GM23338 (cell line): ENCODE measurements around the gene ETFB. TPM values are rescaled to one million over a fixed set of nuclear protein-coding genes. Genes with fewer than 3 reads are reported as not detected.

Experiments
- ATAC-seq: fragments of 200-7000 bp; cut with Tn5 transposase; 3 replicates; pipeline ENCODE4 v1.9.1; 2020
- DNase-seq: peaks from one replicate; pipeline ENCODE4 v3.0.0-alpha.2; 2015; ENCODE audit warnings: low spot score
- H2AFZ ChIP-seq: fragments of 200-600 bp; sonication (generic); 2 replicates; pipeline ENCODE4 v1.8.0; 2016; ENCODE audit warnings: antibody characterized with exemption, mild to moderate bottlenecking, moderate library complexity
- H3F3A ChIP-seq: fragments of 200-600 bp; sonication (generic); replicated peaks from 2 replicates; pipeline ENCODE4 v1.8.0; 2017; ENCODE audit warnings: antibody characterized with exemption, mixed run types, low read depth
- H3K27ac ChIP-seq: fragments of 200-600 bp; sonication (generic); 2 replicates; pipeline ENCODE4 v1.6.1; 2016; ENCODE audit warnings: low read depth
- H3K27me3 ChIP-seq: fragments of 200-600 bp; sonication (generic); 2 replicates; pipeline ENCODE4 v1.8.0; 2016; ENCODE audit warnings: mild to moderate bottlenecking, mixed run types, moderate library complexity; ENCODE audit not compliant: insufficient read depth
- H3K36me3 ChIP-seq: fragments of 200-600 bp; sonication (generic); 2 replicates; pipeline ENCODE4 v1.8.0; 2016; ENCODE audit warnings: mild to moderate bottlenecking; ENCODE audit not compliant: insufficient read depth
- H3K4me1 ChIP-seq: fragments of 200-600 bp; sonication (generic); 2 replicates; pipeline ENCODE4 v1.8.0; 2016; ENCODE audit warnings: mild to moderate bottlenecking, moderate library complexity; ENCODE audit not compliant: insufficient read depth
- H3K4me2 ChIP-seq: fragments of 200-600 bp; sonication (generic); 2 replicates; pipeline ENCODE4 v1.7.1; 2017; ENCODE audit warnings: mixed run types
- H3K4me3 ChIP-seq: fragments of 200-600 bp; sonication (generic); 2 replicates; pipeline ENCODE4 v1.6.1; 2016; ENCODE audit warnings: mixed run types
- H3K79me2 ChIP-seq: fragments of 200-600 bp; sonication (generic); replicated peaks from 2 replicates; pipeline ENCODE4 v1.8.0; 2017; ENCODE audit warnings: mild to moderate bottlenecking; ENCODE audit not compliant: insufficient read depth
- H3K9me2 ChIP-seq: fragments of 200-600 bp; sonication (generic); 2 replicates; pipeline ENCODE4 v1.8.0; 2017; ENCODE audit not compliant: insufficient read depth
- H4K20me1 ChIP-seq: fragments of 200-600 bp; sonication (generic); replicated peaks from 2 replicates; pipeline ENCODE4 v1.8.0; 2017; ENCODE audit warnings: mild to moderate bottlenecking; ENCODE audit not compliant: insufficient read depth
- H3K27ac Mint-ChIP-seq: 2 replicates; pipeline ENCODE4 v1.8.0; 2020; ENCODE audit warnings: inconsistent platforms, mild to moderate bottlenecking, moderate library complexity, mixed read lengths
- H3K27me3 Mint-ChIP-seq: 3 replicates; pipeline ENCODE4 v1.8.0; 2022; ENCODE audit warnings: low read depth, mild to moderate bottlenecking, moderate library complexity, mixed read lengths, inconsistent platforms; ENCODE audit not compliant: insufficient read depth, poor library complexity
- H3K36me3 Mint-ChIP-seq: 3 replicates; pipeline ENCODE4 v1.8.0; 2021; ENCODE audit warnings: low read depth, mild to moderate bottlenecking, inconsistent platforms, moderate library complexity, mixed read lengths
- H3K4me1 Mint-ChIP-seq: 3 replicates; pipeline ENCODE4 v1.8.0; 2020; ENCODE audit warnings: mild to moderate bottlenecking, inconsistent platforms, mixed read lengths
- H3K4me3 Mint-ChIP-seq: 3 replicates; pipeline ENCODE4 v1.8.0; 2021; ENCODE audit warnings: moderate library complexity, mild to moderate bottlenecking, inconsistent platforms, mixed read lengths
- H3K9me3 Mint-ChIP-seq: 3 replicates; pipeline ENCODE4 v1.8.0; 2020; ENCODE audit warnings: moderate library complexity, mild to moderate bottlenecking, inconsistent platforms, mixed read lengths
- CREB1 ChIP-seq: fragments of 250-450 bp; sonication (Bioruptor Pico); IDR thresholded peaks from 2 replicates; pipeline ENCODE4 v1.5.0; 2020; ENCODE audit warnings: low read depth, mild to moderate bottlenecking, moderate library complexity
- EZH2 ChIP-seq: fragments of 200-600 bp; sonication (generic); IDR thresholded peaks from one replicate; pipeline ENCODE4 v1.8.0; 2017; ENCODE audit warnings: antibody characterized with exemption, mild to moderate bottlenecking, low read depth; ENCODE audit not compliant: unreplicated experiment
- EZH2phosphoT487 ChIP-seq: fragments of 200-600 bp; sonication (generic); IDR thresholded peaks from one replicate; pipeline ENCODE4 v1.8.1; 2018; ENCODE audit warnings: antibody characterized with exemption; ENCODE audit not compliant: unreplicated experiment
- NANOG ChIP-seq: IDR thresholded peaks from 2 replicates; pipeline ENCODE4 v1.6.1; 2016; ENCODE audit warnings: antibody characterized with exemption, borderline replicate concordance
- POLR2AphosphoS5 ChIP-seq: IDR thresholded peaks from 2 replicates; pipeline ENCODE4 v1.6.1; 2016; ENCODE audit warnings: antibody characterized with exemption, low read depth
- STAT1 ChIP-seq: IDR thresholded peaks from one replicate; pipeline ENCODE4 v1.6.1; 2016; ENCODE audit warnings: antibody characterized with exemption; ENCODE audit not compliant: unreplicated experiment
- ZNF114 ChIP-seq: fragments of 250-450 bp; sonication (Bioruptor Pico); IDR thresholded peaks from 2 replicates; pipeline ENCODE4 v1.5.0; 2020; ENCODE audit warnings: mild to moderate bottlenecking, moderate library complexity
- ZNF331 ChIP-seq: fragments of 250-450 bp; sonication (Bioruptor Pico); IDR thresholded peaks from 2 replicates; pipeline ENCODE4 v1.5.0; 2020; ENCODE audit warnings: low read depth, mild to moderate bottlenecking, moderate library complexity
- polyA plus RNA-seq: library from polyadenylated mRNA; unstranded; fragments of >200 nt; fragmentation: Nextera tagmentation; extraction: Ambion mirVana; gene quantifications from 2 replicates; pipeline ENCODE4 v1.2.1, GENCODE V29; 2016
- total RNA-seq: library from RNA; depleted of rRNA; stranded (reverse); fragments of >200 nt; shearing (Covaris generic); gene quantifications from 2 replicates; pipeline ENCODE4 v1.2.3, GENCODE V29; 2014
- TF ChIP-seq, protein P1 (sequence below): IDR thresholded peaks from one replicate; pipeline ENCODE4 v1.6.1; 2018; ENCODE audit warnings: antibody characterized with exemption; ENCODE audit not compliant: unreplicated experiment

ETFB gene
- total and polyA plus RNA-seq, 2 experiments from 2014 or later = 37.3 to 63.4 TPM

DNA sequence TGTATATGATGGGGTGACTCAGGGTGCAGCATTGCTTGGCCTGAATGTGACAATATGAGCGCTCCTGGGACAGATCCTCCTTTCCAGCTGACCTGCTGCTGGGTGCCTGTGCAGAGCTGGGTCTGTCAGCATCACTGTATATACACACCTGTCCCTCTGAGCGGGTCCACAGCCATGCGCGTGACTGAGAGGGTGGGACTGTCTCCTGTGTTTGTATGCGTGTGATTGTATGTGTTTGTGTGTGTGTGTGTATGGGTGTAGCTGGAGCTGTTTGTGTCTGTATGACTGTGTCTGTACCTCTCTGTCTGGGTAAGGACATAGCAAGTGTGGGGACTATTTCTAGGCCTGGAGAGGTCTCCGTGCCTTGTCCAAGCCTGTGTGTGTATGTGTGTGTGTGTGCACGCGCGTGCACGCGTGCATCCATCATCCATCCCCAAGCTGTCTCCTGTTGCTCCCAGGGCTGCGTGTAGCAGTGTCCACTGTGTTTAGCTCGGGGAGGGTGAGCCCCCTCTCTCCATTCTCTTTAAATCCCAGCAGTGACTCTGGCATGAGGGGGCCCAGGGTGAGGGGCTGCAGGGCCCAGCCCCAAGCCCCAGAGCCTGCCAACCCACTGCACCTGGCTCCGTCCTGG lies 46.4 kb downstream of the ETFB start (continued):
- no peak for TF ChIP-seq EZH2
- no peak for TF ChIP-seq EZH2phosphoT487

- H3K27ac Mint-ChIP-seq = no peak overlapping the region
Measured at GRCh38 chr19:51318687-51319648, 47.2 kb downstream of the ETFB start.

DNA sequence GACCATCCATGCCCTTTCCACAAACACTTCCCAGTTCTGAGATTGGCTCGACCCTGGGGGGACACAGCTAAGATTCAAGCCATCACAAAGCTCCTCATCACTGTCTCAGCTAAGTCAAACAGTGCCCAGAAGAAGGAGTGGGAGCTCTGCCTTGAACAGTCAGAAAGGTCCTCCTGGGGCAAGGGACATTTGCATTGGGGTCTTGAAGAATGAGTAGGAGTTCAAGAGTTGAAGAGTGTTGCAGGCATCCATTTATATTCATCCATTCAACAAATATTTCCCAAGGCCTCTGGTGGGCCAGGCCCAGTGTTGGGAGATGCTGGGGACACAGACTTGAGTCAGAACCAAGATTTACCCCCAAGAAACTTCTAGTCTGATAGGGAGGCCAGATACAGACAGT lies 48.2 kb downstream of the ETFB start:
- no peak overlapping the region for H3K4me3 ChIP-seq
- no peaks in the 10 kb centered on the region for H3K79me2 ChIP-seq
- Mint-ChIP-seq H3K36me3 (peaks cover 18% of the 10 kb centered on the region), H3K4me1 (peaks cover 12% of the 10 kb centered on the region), H3K27me3 (peaks cover 8% of the 10 kb centered on the region), H3K27ac (no peak overlapping the region), H3K9me3 (peaks cover 7% of the 10 kb centered on the region), H3K4me3 (no peak overlapping the region)
- no peak overlapping the region for H3K27ac ChIP-seq
- H3K36me3 ChIP-seq = no peaks in the 10 kb centered on the region
- no peaks in the 10 kb centered on the region; the same call in 1 of the 2 replicates for H4K20me1 ChIP-seq
- H3K27me3 ChIP-seq = no peaks in the 10 kb centered on the region
- H3K4me2 ChIP-seq = no peak overlapping the region
- H3F3A ChIP-seq = no peaks in the 10 kb centered on the region
- peaks cover 4% of the 10 kb centered on the region for H3K4me1 ChIP-seq
- ATAC-seq (no peak), DNase-seq (no peak)
- H3K9me2 ChIP-seq = no peaks in the 10 kb centered on the region
- H2AFZ ChIP-seq = no peak overlapping the region
- TF ChIP-seq EZH2phosphoT487 (no peak), ZNF331 (no peak), CREB1 (CRISPR knock-in tag) (no peak), ZNF114 (CRISPR knock-in tag) (no peak), EZH2 (no peak), STAT1 (no peak), POLR2AphosphoS5 (no peak)
- TF ChIP-seq, protein P1, sequence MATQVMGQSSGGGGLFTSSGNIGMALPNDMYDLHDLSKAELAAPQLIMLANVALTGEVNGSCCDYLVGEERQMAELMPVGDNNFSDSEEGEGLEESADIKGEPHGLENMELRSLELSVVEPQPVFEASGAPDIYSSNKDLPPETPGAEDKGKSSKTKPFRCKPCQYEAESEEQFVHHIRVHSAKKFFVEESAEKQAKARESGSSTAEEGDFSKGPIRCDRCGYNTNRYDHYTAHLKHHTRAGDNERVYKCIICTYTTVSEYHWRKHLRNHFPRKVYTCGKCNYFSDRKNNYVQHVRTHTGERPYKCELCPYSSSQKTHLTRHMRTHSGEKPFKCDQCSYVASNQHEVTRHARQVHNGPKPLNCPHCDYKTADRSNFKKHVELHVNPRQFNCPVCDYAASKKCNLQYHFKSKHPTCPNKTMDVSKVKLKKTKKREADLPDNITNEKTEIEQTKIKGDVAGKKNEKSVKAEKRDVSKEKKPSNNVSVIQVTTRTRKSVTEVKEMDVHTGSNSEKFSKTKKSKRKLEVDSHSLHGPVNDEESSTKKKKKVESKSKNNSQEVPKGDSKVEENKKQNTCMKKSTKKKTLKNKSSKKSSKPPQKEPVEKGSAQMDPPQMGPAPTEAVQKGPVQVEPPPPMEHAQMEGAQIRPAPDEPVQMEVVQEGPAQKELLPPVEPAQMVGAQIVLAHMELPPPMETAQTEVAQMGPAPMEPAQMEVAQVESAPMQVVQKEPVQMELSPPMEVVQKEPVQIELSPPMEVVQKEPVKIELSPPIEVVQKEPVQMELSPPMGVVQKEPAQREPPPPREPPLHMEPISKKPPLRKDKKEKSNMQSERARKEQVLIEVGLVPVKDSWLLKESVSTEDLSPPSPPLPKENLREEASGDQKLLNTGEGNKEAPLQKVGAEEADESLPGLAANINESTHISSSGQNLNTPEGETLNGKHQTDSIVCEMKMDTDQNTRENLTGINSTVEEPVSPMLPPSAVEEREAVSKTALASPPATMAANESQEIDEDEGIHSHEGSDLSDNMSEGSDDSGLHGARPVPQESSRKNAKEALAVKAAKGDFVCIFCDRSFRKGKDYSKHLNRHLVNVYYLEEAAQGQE = no peak

More at GRCh38 chr19:51318687-51319648, 47.2 kb downstream of the ETFB start:
- Mint-ChIP-seq H3K4me1 (peaks cover 6% of the 10 kb centered on the region), H3K4me3 (no peak overlapping the region), H3K9me3 (peaks cover 3% of the 10 kb centered on the region; the same call in 2 of the 3 replicates), H3K27me3 (peaks cover 13% of the 10 kb centered on the region), H3K36me3 (peaks cover 12% of the 10 kb centered on the region)
- peak; percentile 71 for ATAC-seq
- H3F3A ChIP-seq = no peaks in the 10 kb centered on the region
- no peaks in the 10 kb centered on the region; the same call in 1 of the 2 replicates for H3K4me1 ChIP-seq
- no peaks in the 10 kb centered on the region for H3K27me3 ChIP-seq
- H3K36me3 ChIP-seq = no peaks in the 10 kb centered on the region
- H3K79me2 ChIP-seq = no peaks in the 10 kb centered on the region
- TF ChIP-seq NANOG = no peak
- TF ChIP-seq POLR2AphosphoS5 = no peak
- no peak for TF ChIP-seq EZH2phosphoT487
- TF ChIP-seq EZH2 = no peak
- TF ChIP-seq, protein P1 = peak; percentile 80
- no peaks in the 10 kb centered on the region; the same call in 1 of the 2 replicates for H4K20me1 ChIP-seq
- no peak overlapping the region for H3K4me2 ChIP-seq
- no peak overlapping the region for H3K4me3 ChIP-seq
- DNase-seq = no peak
- H2AFZ ChIP-seq = no peak overlapping the region
- no peaks in the 10 kb centered on the region for H3K9me2 ChIP-seq
- no peak overlapping the region for H3K27ac ChIP-seq
